Measurements from ENCODE around the gene MAB21L2.

- TF ChIP-seq EZH2 (IDR thresholded peaks at IDR 0.05) (no peak), POLR2AphosphoS5 (IDR thresholded peaks at IDR 0.05; ENCODE audit: borderline replicate concordance, low read depth, low read length) (no peak)
These were observed 34.7 kb upstream of the MAB21L2 start for GRCh38 chr4:150547154-150547838.
